Measurements from ENCODE around the gene C1QTNF6. TPM values are rescaled to one million over a fixed set of nuclear protein-coding genes. Genes with fewer than 3 reads are reported as not detected.
A peak's percentile ranks its signal among the peaks of the same experiment; 100 is the strongest.

Gene C1QTNF6
- total and polyA plus RNA-seq, 12 donors: 2.2 to 45.7 (median 7.1) TPM

GRCh38 chr22:37230673-37231405 lies 42.8 kb upstream of the C1QTNF6 start:
- H3K36me3 ChIP-seq (replicated peaks in 1 of 2): no peaks in the 10 kb centered on the region
- peak in 3 of 7 donors; percentile 19 to 43 (median 37) for DNase-seq
- peaks cover 14 to 27% of the 10 kb centered on the region in 2 donors for H3K4me1 ChIP-seq (replicated peaks in 1 of 2)
- H3K9me3 ChIP-seq (replicated peaks in 1 of 3): no peaks in the 10 kb centered on the region
- H3K27me3 ChIP-seq: no peaks in the 10 kb centered on the region
- TF ChIP-seq, protein P1, sequence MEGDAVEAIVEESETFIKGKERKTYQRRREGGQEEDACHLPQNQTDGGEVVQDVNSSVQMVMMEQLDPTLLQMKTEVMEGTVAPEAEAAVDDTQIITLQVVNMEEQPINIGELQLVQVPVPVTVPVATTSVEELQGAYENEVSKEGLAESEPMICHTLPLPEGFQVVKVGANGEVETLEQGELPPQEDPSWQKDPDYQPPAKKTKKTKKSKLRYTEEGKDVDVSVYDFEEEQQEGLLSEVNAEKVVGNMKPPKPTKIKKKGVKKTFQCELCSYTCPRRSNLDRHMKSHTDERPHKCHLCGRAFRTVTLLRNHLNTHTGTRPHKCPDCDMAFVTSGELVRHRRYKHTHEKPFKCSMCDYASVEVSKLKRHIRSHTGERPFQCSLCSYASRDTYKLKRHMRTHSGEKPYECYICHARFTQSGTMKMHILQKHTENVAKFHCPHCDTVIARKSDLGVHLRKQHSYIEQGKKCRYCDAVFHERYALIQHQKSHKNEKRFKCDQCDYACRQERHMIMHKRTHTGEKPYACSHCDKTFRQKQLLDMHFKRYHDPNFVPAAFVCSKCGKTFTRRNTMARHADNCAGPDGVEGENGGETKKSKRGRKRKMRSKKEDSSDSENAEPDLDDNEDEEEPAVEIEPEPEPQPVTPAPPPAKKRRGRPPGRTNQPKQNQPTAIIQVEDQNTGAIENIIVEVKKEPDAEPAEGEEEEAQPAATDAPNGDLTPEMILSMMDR (IDR thresholded peaks at IDR 0.05): no peak
- TF ChIP-seq POLR2A (IDR thresholded peaks at IDR 0.05): no peak
- H3K27ac ChIP-seq: no peak overlapping the region
- intact Hi-C loops (cut with DNase I): no loop called here
- H3K4me3 ChIP-seq: no peak overlapping the region
- WGBS, 4 donors: 33 to 62% (median 48%) methylated on average over 13 to 14 of the region's 14 CpGs

- no peaks in the 10 kb centered on the region for H3K27me3 ChIP-seq
- H3K27ac ChIP-seq: peak overlapping the region in 2 of 5 donors; percentile 47 to 63
- no peaks in the 10 kb centered on the region for H3K36me3 ChIP-seq (replicated peaks in 1 of 2)
- intact Hi-C loops (cut with DNase I): no loop called here
- WGBS, 4 donors: 5 to 46% (median 43%) methylated on average over 2 to 8 of the region's 8 CpGs
- TF ChIP-seq, protein P1 (IDR thresholded peaks at IDR 0.05): no peak
- TF ChIP-seq POLR2A (IDR thresholded peaks at IDR 0.05): no peak
- peak in 4 of 7 donors; percentile 37 to 60 (median 45) for DNase-seq
- peaks cover 14 to 27% of the 10 kb centered on the region in 2 donors for H3K4me1 ChIP-seq (replicated peaks in 1 of 2)
- no peaks in the 10 kb centered on the region for H3K9me3 ChIP-seq (replicated peaks in 1 of 3)
- no peak overlapping the region for H3K4me3 ChIP-seq
Observed at GRCh38 chr22:37229805-37230672, 42.0 kb upstream of the C1QTNF6 start.

- Histone ChIP-seq H3K4me3 (no peak overlapping the region), H3K27me3 (no peaks in the 10 kb centered on the region), H3K36me3 (replicated peaks in 1 of 2) (no peaks in the 10 kb centered on the region), H3K27ac (peak overlapping the region in 2 of 5 donors; percentile 47 to 63), H3K4me1 (replicated peaks in 1 of 2) (peaks cover 14 to 25% of the 10 kb centered on the region in 2 donors), H3K9me3 (replicated peaks in 1 of 3) (no peaks in the 10 kb centered on the region)
- intact Hi-C loops (cut with DNase I): no loop called here
- 54 to 73% (median 65%) methylated on average over 3 to 7 of the region's 7 CpGs for WGBS, 4 donors
- peak; percentile 75 to 86 (median 78) for DNase-seq
- TF ChIP-seq, protein P1 (IDR thresholded peaks at IDR 0.05): no peak
- no peak for TF ChIP-seq POLR2A (IDR thresholded peaks at IDR 0.05)
Observed at GRCh38 chr22:37229012-37229804, 41.2 kb upstream of the C1QTNF6 start.

Data from adrenal gland (tissue), 12 donors.